Neural cell (in vitro differentiated cells): Measurements from ENCODE around the gene NEURL1. TPM values are rescaled to one million over a fixed set of nuclear protein-coding genes. Genes with fewer than 3 reads are reported as not detected.

ENCODE experiments used
- H2AFZ ChIP-seq: fragments of 200-600, 300-800 bp; sonication (generic), shearing (Covaris generic); 2 replicates; pipeline ENCODE4 v1.6.0; 2014; ENCODE audit warnings: low read depth, mild to moderate bottlenecking, antibody characterized with exemption, low read length, moderate library complexity
- H3F3A ChIP-seq: fragments of 200-600 bp; shearing (Covaris generic); 2 replicates; pipeline ENCODE4 v1.6.1; 2016; ENCODE audit warnings: mild to moderate bottlenecking, moderate library complexity, mixed read lengths, antibody characterized with exemption, low read length; ENCODE audit not compliant: insufficient read depth, poor library complexity, severe bottlenecking
- H3K27ac ChIP-seq: fragments of 200-600, 300-800 bp; sonication (generic), shearing (Covaris generic); 2 replicates; pipeline ENCODE4 v1.5.1; 2014; ENCODE audit warnings: mild to moderate bottlenecking, low read length, moderate library complexity
- H3K27me3 ChIP-seq: fragments of 300-800, 200-600 bp; sonication (generic), shearing (Covaris generic); 2 replicates; pipeline ENCODE4 v1.6.0; 2014; ENCODE audit warnings: mild to moderate bottlenecking, low read depth, low read length, moderate library complexity; ENCODE audit not compliant: insufficient read depth
- H3K36me3 ChIP-seq: fragments of 300-800, 200-600 bp; sonication (generic), shearing (Covaris generic); 2 replicates; pipeline ENCODE4 v1.5.1; 2014; ENCODE audit warnings: mild to moderate bottlenecking, antibody characterized with exemption, low read length, moderate library complexity; ENCODE audit not compliant: insufficient read depth
- H3K4me2 ChIP-seq: fragments of 300-800, 200-600 bp; sonication (generic), shearing (Covaris generic); 2 replicates; pipeline ENCODE4 v1.6.0; 2014; ENCODE audit warnings: mild to moderate bottlenecking, low read length
- H3K4me3 ChIP-seq: fragments of 300-800, 200-600 bp; sonication (generic), shearing (Covaris generic); 2 replicates; pipeline ENCODE4 v1.5.1; 2014; ENCODE audit warnings: mild to moderate bottlenecking, low read length, moderate library complexity
- H3K79me2 ChIP-seq: fragments of 200-600 bp; shearing (Covaris generic); replicated peaks from 2 replicates; pipeline ENCODE4 v1.6.0; 2014; ENCODE audit warnings: mild to moderate bottlenecking, low read length, moderate library complexity; ENCODE audit not compliant: insufficient read depth
- H3K9ac ChIP-seq: fragments of 300-800, 200-600 bp; sonication (generic), shearing (Covaris generic); 2 replicates; pipeline ENCODE4 v1.6.1; 2016; ENCODE audit warnings: mild to moderate bottlenecking, low read length, mixed read lengths
- H3K9me2 ChIP-seq: fragments of 200-600 bp; shearing (Covaris generic); 2 replicates; pipeline ENCODE4 v1.6.1; 2016; ENCODE audit warnings: mild to moderate bottlenecking, low read length, mixed read lengths; ENCODE audit not compliant: insufficient read depth
- H3K9me3 ChIP-seq: fragments of 200-600, 300-800 bp; sonication (generic), shearing (Covaris generic); 2 replicates; pipeline ENCODE4 v1.6.1; 2016; ENCODE audit warnings: mild to moderate bottlenecking, mixed run types, low read length, moderate library complexity, mixed read lengths
- H4K20me1 ChIP-seq: fragments of 200-600 bp; shearing (Covaris generic); 2 replicates; pipeline ENCODE4 v1.6.1; 2016; ENCODE audit warnings: mild to moderate bottlenecking, mixed run types; ENCODE audit not compliant: insufficient read depth
- EP300 ChIP-seq: fragments of 450-650 bp; conservative IDR thresholded peaks from 2 replicates; pipeline ENCODE4 v1.6.1; 2014; ENCODE audit warnings: antibody characterized with exemption, mild to moderate bottlenecking, moderate library complexity; ENCODE audit not compliant: poor library complexity, severe bottlenecking
- EZH2 ChIP-seq: fragments of 200-600, 300-800 bp; shearing (Covaris generic), sonication (generic); IDR thresholded peaks from 2 replicates; pipeline ENCODE4 v1.6.1; 2014; ENCODE audit warnings: antibody characterized with exemption, low read length, borderline replicate concordance, mild to moderate bottlenecking; ENCODE audit not compliant: insufficient read depth, poor library complexity, severe bottlenecking
- MXI1 ChIP-seq: fragments of 450-650 bp; conservative IDR thresholded peaks from 2 replicates; pipeline ENCODE4 v1.6.1; 2014; ENCODE audit warnings: antibody characterized with exemption, mild to moderate bottlenecking; ENCODE audit not compliant: poor library complexity, severe bottlenecking
- POLR2AphosphoS5 ChIP-seq: IDR thresholded peaks from 2 replicates; pipeline ENCODE4 v1.6.1; 2012
- RAD21 ChIP-seq: fragments of 450-650 bp; conservative IDR thresholded peaks from 2 replicates; pipeline ENCODE4 v1.6.1; 2014; ENCODE audit warnings: antibody characterized with exemption, mild to moderate bottlenecking, moderate library complexity
- REST ChIP-seq: IDR thresholded peaks from 2 replicates; pipeline ENCODE4 v1.6.1; 2012; ENCODE audit warnings: borderline replicate concordance
- SMC3 ChIP-seq: fragments of 450-650 bp; conservative IDR thresholded peaks from 2 replicates; pipeline ENCODE4 v1.6.1; 2014; ENCODE audit warnings: antibody characterized with exemption, mild to moderate bottlenecking, moderate library complexity; ENCODE audit not compliant: poor library complexity
- TAF1 ChIP-seq: IDR thresholded peaks from 2 replicates; pipeline ENCODE4 v1.6.1; 2012; ENCODE audit warnings: low read depth
- polyA plus RNA-seq: library from polyadenylated mRNA; depleted of rRNA; stranded (reverse); fragments of >200 nt; gene quantifications from 2 replicates; pipeline ENCODE4 v1.2.3, GENCODE V29; 2014
- TF ChIP-seq, protein P1 (sequence below): fragments of 450-650 bp; IDR thresholded peaks from 2 replicates; pipeline ENCODE4 v1.5.1; 2014; ENCODE audit warnings: antibody characterized with exemption, mild to moderate bottlenecking, moderate library complexity; ENCODE audit not compliant: poor library complexity, severe bottlenecking

NEURL1 gene
- polyA plus RNA-seq, 1 donor from 2014 or later = 12.3 TPM

DNA sequence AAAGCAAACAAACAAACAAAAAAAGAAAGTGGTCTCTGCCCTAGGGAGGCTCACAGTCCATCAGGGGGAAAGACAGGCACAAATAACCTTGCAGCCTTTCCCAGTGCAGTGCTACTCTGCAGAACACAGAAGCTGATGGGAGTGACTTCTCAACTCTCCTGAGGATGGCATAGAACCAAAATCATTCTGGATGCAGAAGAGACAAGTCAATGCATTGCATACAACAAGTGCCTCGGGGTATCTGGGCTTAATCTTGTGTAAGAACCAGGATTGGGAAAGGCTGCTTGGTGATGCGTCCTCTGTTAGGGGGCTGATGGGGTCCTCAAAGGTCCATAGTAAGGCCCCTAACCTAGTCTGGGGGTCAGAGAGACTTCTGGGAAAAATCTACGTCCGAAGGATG lies 68.9 kb downstream of the NEURL1 start:
- H3K36me3 ChIP-seq = no peaks in the 10 kb centered on the region
- H2AFZ ChIP-seq = no peak overlapping the region
- TF ChIP-seq TAF1 (no peak), MXI1 (no peak), EZH2 (no peak), RAD21 (no peak), EP300 (no peak), REST (no peak), POLR2AphosphoS5 (no peak), SMC3 (no peak)
- TF ChIP-seq, protein P1, sequence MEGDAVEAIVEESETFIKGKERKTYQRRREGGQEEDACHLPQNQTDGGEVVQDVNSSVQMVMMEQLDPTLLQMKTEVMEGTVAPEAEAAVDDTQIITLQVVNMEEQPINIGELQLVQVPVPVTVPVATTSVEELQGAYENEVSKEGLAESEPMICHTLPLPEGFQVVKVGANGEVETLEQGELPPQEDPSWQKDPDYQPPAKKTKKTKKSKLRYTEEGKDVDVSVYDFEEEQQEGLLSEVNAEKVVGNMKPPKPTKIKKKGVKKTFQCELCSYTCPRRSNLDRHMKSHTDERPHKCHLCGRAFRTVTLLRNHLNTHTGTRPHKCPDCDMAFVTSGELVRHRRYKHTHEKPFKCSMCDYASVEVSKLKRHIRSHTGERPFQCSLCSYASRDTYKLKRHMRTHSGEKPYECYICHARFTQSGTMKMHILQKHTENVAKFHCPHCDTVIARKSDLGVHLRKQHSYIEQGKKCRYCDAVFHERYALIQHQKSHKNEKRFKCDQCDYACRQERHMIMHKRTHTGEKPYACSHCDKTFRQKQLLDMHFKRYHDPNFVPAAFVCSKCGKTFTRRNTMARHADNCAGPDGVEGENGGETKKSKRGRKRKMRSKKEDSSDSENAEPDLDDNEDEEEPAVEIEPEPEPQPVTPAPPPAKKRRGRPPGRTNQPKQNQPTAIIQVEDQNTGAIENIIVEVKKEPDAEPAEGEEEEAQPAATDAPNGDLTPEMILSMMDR = no peak
- H3K27me3 ChIP-seq = no peaks in the 10 kb centered on the region
- no peaks in the 10 kb centered on the region for H3F3A ChIP-seq
- peaks cover 3% of the 10 kb centered on the region for H4K20me1 ChIP-seq
- no peaks in the 10 kb centered on the region for H3K9me3 ChIP-seq
- no peaks in the 10 kb centered on the region for H3K9me2 ChIP-seq
- no peak overlapping the region for H3K4me3 ChIP-seq
- no peak overlapping the region for H3K9ac ChIP-seq
- H3K4me2 ChIP-seq = no peak overlapping the region
- no peak overlapping the region for H3K27ac ChIP-seq
- no peaks in the 10 kb centered on the region for H3K79me2 ChIP-seq

- Histone ChIP-seq H4K20me1 (peaks cover 3% of the 10 kb centered on the region), H3K9me3 (no peaks in the 10 kb centered on the region), H3K9me2 (no peaks in the 10 kb centered on the region), H3K9ac (no peak overlapping the region), H3K27ac (no peak overlapping the region), H3K4me2 (no peak overlapping the region), H3K27me3 (no peaks in the 10 kb centered on the region), H3K4me3 (no peak overlapping the region), H2AFZ (no peak overlapping the region), H3K36me3 (no peaks in the 10 kb centered on the region), H3F3A (no peaks in the 10 kb centered on the region), H3K79me2 (no peaks in the 10 kb centered on the region)
- TF ChIP-seq TAF1 (no peak), EZH2 (no peak), MXI1 (no peak), EP300 (no peak), REST (no peak), SMC3 (no peak), POLR2AphosphoS5 (no peak), RAD21 (no peak)
- TF ChIP-seq, protein P1 = no peak
Observed at GRCh38 chr10:103563231-103564115, 70.0 kb downstream of the NEURL1 start.
